Measurements from ENCODE around the gene WASL. TPM values are rescaled to one million over a fixed set of nuclear protein-coding genes. Genes with fewer than 3 reads are reported as not detected.

The WASL gene
- total and polyA plus RNA-seq, 10 of the 15 experiments (the other 5 are each of a cell fraction or from before 2014, with no cell fraction given): 2.0 to 6.4 (median 3.5) TPM

GRCh38 chr7:123749537-123749857 lies 694 bp upstream of the WASL start (continued):
- TF ChIP-seq ZBTB11 (CRISPR knock-in tag; IDR thresholded peaks at IDR 0.05) (no peak), TCF3 (IDR thresholded peaks at IDR 0.05; ENCODE audit: borderline replicate concordance, insufficient read depth, low read depth, low read length) (no peak), MXI1 (IDR thresholded peaks at IDR 0.05; ENCODE audit: low read depth, low read length) (peak; percentile 54; the same call in 1 of the 2 replicates), IRF3 (IDR thresholded peaks at IDR 0.05) (no peak), USF1 (IDR thresholded peaks at IDR 0.05; ENCODE audit: borderline replicate concordance, extremely low read length, insufficient read depth, low read depth, low read length) (no peak), MTA3 (IDR thresholded peaks at IDR 0.05; ENCODE audit: borderline replicate concordance, low read length) (peak; percentile 10; the same call in 1 of the 2 replicates), ZNF622 (IDR thresholded peaks at IDR 0.05) (no peak), WRNIP1 (IDR thresholded peaks at IDR 0.05; ENCODE audit: borderline replicate concordance, low read depth, low read length) (no peak), SMC3 (IDR thresholded peaks at IDR 0.05; ENCODE audit: borderline replicate concordance, low read length) (no peak)
